HEK293 (cell line): ENCODE measurements around the gene AK8.

Experiments used
- CTCF ChIA-PET: fragments of 350-600 bp; formaldehyde crosslinking; extraction: SDS; loops from one replicate; lab custom pipeline; 2021; ENCODE audit warnings: antibody characterized with exemption; lab: Yijun Ruan, JAX
- POLR2A ChIA-PET: fragments of 300-600 bp; formaldehyde crosslinking; extraction: SDS; loops from one replicate; lab custom pipeline; 2020; ENCODE audit warnings: antibody characterized with exemption, inconsistent platforms; lab: Yijun Ruan, JAX
- H3K27ac ChIP-seq: fragments of 200-500 bp; sonication (Bioruptor generic); 2 replicates; pipeline ENCODE4 v1.5.1; 2014; ENCODE audit warnings: low read depth, low read length, control low read depth, inconsistent platforms; ENCODE audit errors: extremely low read depth
- H3K36me3 ChIP-seq, 2 experiments: fragments of 200-500 bp in 1 of 2; sonication (Bioruptor generic) in 1 of 2; 1 replicate in 1 of 2; 2 replicates in 1 of 2; pipeline ENCODE4 v1.5.1; 2014 to 2017; ENCODE audit warnings: inconsistent platforms in 2 of 2, low read length in 2 of 2; ENCODE audit not compliant: control insufficient read depth in 2 of 2, insufficient read depth in 1 of 2
- H3K4me1 ChIP-seq: fragments of 200-500 bp; sonication (Bioruptor generic); 2 replicates; pipeline ENCODE4 v1.5.1; 2014; ENCODE audit warnings: mild to moderate bottlenecking, low read length, inconsistent platforms; ENCODE audit not compliant: control insufficient read depth, insufficient read depth
- H3K4me3 ChIP-seq: 2 replicates; pipeline ENCODE4 v1.5.1; 2011; ENCODE audit warnings: low read depth, mild to moderate bottlenecking, control low read depth, low read length, moderate library complexity
- H3K9me3 ChIP-seq: fragments of 200-500 bp; sonication (Bioruptor generic); 2 replicates; pipeline ENCODE4 v1.5.1; 2014; ENCODE audit warnings: low read depth, low read length, inconsistent platforms; ENCODE audit not compliant: control insufficient read depth, insufficient read depth
- KLF9 ChIP-seq: fragments of 450-650 bp; formaldehyde crosslinking; IDR thresholded peaks from 2 replicates; pipeline ENCODE4 v1.5.1; 2016; ENCODE audit warnings: missing biosample characterization, missing genetic modification characterization, low read depth
- SP2 ChIP-seq: fragments of 450-650 bp; formaldehyde crosslinking; IDR thresholded peaks from 2 replicates; pipeline ENCODE4 v1.5.1; 2016; ENCODE audit warnings: missing biosample characterization, missing genetic modification characterization
- ZBTB17 ChIP-seq: fragments of 450-650 bp; formaldehyde crosslinking; IDR thresholded peaks from 2 replicates; pipeline ENCODE4 v1.5.1; 2016; ENCODE audit warnings: missing biosample characterization, missing genetic modification characterization
- ZNF133 ChIP-seq: fragments of 450-650 bp; formaldehyde crosslinking; IDR thresholded peaks from 2 replicates; pipeline ENCODE4 v1.5.1; 2016; ENCODE audit warnings: missing biosample characterization, missing genetic modification characterization
- ZNF37A ChIP-seq: fragments of 450-650 bp; IDR thresholded peaks from 2 replicates; pipeline ENCODE4 v1.5.1; 2018; ENCODE audit warnings: missing biosample characterization, missing genetic modification characterization
- ZNF521 ChIP-seq: fragments of 450-650 bp; formaldehyde crosslinking; IDR thresholded peaks from 2 replicates; pipeline ENCODE4 v1.5.1; 2017; ENCODE audit warnings: missing biosample characterization, mild to moderate bottlenecking, missing genetic modification characterization
- ZNF548 ChIP-seq: fragments of 450-650 bp; formaldehyde crosslinking; IDR thresholded peaks from 2 replicates; pipeline ENCODE4 v1.5.1; 2016; ENCODE audit warnings: missing biosample characterization, missing genetic modification characterization
- ZNF621 ChIP-seq: fragments of 450-650 bp; formaldehyde crosslinking; IDR thresholded peaks from 2 replicates; pipeline ENCODE4 v1.5.1; 2017; ENCODE audit warnings: missing biosample characterization, missing genetic modification characterization
- ZNF747 ChIP-seq: fragments of 450-650 bp; formaldehyde crosslinking; IDR thresholded peaks from 2 replicates; pipeline ENCODE4 v1.5.1; 2016; ENCODE audit warnings: missing biosample characterization, missing genetic modification characterization
- ZNF843 ChIP-seq: fragments of 450-650 bp; formaldehyde crosslinking; IDR thresholded peaks from 2 replicates; pipeline ENCODE4 v1.5.1; 2016; ENCODE audit warnings: missing biosample characterization, missing genetic modification characterization
- ZSCAN23 ChIP-seq: fragments of 450-650 bp; formaldehyde crosslinking; IDR thresholded peaks from 2 replicates; pipeline ENCODE4 v1.5.1; 2016; ENCODE audit warnings: missing biosample characterization, missing genetic modification characterization
- TF ChIP-seq, protein P1 (sequence below): fragments of 450-650 bp; formaldehyde crosslinking; IDR thresholded peaks from 2 replicates; pipeline ENCODE4 v1.5.1; 2016; ENCODE audit warnings: missing biosample characterization, missing genetic modification characterization
- TF ChIP-seq, protein P2 (sequence below): fragments of 450-650 bp; formaldehyde crosslinking; IDR thresholded peaks from 2 replicates; pipeline ENCODE4 v1.5.1; 2016; ENCODE audit warnings: missing biosample characterization, missing genetic modification characterization
- TF ChIP-seq, protein P3 (sequence below): fragments of 450-650 bp; formaldehyde crosslinking; conservative IDR thresholded peaks from 2 replicates; pipeline ENCODE4 v1.5.1; 2016; ENCODE audit warnings: low read depth, missing biosample characterization, missing genetic modification characterization
- TF ChIP-seq, protein P4 (sequence below): fragments of 450-650 bp; formaldehyde crosslinking; IDR thresholded peaks from 2 replicates; pipeline ENCODE4 v1.5.1; 2016; ENCODE audit warnings: missing biosample characterization, missing genetic modification characterization

Gene AK8

DNA sequence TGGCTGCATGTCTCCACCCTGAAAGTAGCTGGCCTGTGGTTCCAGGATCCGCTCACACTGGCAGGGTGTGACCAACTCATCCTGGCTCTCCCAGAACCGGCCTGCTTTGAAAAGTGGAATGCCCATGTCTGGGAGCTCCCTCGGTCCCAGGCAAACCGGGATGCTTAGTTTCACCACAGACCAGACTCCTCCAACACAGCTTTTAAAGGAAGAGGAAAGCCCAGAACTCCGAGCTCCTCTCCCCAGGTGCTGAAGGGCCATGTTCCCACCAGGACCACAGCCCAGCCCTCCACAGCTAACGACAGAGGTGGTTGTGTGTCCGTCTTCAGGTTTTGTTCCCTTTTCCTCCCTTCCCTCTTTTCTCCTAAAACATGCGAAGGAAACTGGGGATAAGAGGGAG is 169.8 kb downstream of the AK8 start:
- Histone ChIP-seq H3K36me3 (no peaks in the 10 kb centered on the region), H3K9me3 (no peaks in the 10 kb centered on the region), H3K4me3 (no peak overlapping the region), H3K4me1 (no peaks in the 10 kb centered on the region), H3K27ac (no peak overlapping the region)
- no peak for TF ChIP-seq ZNF747 (tag by site-specific recombination)
- no peak for TF ChIP-seq ZNF548 (tag by site-specific recombination)
- TF ChIP-seq SP2 (tag by site-specific recombination), result no peak
- TF ChIP-seq ZNF133 (tag by site-specific recombination), result no peak
- ChIA-PET CTCF (interaction anchor here (1.1 kb wide), 1 partner anchor 12 kb away, joined by 6 read pairs; no protein-coding TSS in a partner anchor), POLR2A (no interaction called here)

DNA sequence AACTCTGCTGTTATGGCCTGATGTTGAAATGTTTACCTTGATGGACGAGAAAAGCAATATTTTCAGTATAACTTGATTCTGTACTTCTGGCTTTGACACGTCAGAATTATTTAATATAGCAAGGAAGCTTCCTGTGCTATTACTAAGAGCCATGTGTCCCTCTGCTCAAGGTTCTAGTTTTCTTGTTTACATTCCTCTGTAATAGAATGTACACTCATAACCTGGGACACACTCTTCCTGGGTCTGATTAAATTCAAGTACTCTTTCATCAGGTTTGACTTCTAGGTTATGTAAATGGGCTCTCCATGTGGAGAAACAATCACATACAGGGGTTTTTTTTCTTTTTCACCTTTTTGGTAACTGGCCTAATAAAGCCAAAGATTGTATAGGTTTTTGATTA is 174.7 kb downstream of the AK8 start:
- POLR2A ChIA-PET, result no interaction called here
- Histone ChIP-seq H3K36me3 (no peaks in the 10 kb centered on the region), H3K27ac (no peak overlapping the region), H3K4me3 (no peak overlapping the region), H3K9me3 (no peaks in the 10 kb centered on the region), H3K4me1 (no peaks in the 10 kb centered on the region)
- no peak for TF ChIP-seq ZNF621 (tag by site-specific recombination)
- no peak for TF ChIP-seq ZNF37A (tag by site-specific recombination)
- no peak for TF ChIP-seq ZSCAN23 (tag by site-specific recombination)
- TF ChIP-seq, protein P1, sequence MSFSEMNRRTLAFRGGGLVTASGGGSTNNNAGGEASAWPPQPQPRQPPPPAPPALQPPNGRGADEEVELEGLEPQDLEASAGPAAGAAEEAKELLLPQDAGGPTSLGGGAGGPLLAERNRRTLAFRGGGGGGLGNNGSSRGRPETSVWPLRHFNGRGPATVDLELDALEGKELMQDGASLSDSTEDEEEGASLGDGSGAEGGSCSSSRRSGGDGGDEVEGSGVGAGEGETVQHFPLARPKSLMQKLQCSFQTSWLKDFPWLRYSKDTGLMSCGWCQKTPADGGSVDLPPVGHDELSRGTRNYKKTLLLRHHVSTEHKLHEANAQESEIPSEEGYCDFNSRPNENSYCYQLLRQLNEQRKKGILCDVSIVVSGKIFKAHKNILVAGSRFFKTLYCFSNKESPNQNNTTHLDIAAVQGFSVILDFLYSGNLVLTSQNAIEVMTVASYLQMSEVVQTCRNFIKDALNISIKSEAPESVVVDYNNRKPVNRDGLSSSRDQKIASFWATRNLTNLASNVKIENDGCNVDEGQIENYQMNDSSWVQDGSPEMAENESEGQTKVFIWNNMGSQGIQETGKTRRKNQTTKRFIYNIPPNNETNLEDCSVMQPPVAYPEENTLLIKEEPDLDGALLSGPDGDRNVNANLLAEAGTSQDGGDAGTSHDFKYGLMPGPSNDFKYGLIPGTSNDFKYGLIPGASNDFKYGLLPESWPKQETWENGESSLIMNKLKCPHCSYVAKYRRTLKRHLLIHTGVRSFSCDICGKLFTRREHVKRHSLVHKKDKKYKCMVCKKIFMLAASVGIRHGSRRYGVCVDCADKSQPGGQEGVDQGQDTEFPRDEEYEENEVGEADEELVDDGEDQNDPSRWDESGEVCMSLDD (tag by site-specific recombination), result no peak
- no peak for TF ChIP-seq ZNF843
- no peak for TF ChIP-seq KLF9 (tag by site-specific recombination)
- TF ChIP-seq, protein P2, sequence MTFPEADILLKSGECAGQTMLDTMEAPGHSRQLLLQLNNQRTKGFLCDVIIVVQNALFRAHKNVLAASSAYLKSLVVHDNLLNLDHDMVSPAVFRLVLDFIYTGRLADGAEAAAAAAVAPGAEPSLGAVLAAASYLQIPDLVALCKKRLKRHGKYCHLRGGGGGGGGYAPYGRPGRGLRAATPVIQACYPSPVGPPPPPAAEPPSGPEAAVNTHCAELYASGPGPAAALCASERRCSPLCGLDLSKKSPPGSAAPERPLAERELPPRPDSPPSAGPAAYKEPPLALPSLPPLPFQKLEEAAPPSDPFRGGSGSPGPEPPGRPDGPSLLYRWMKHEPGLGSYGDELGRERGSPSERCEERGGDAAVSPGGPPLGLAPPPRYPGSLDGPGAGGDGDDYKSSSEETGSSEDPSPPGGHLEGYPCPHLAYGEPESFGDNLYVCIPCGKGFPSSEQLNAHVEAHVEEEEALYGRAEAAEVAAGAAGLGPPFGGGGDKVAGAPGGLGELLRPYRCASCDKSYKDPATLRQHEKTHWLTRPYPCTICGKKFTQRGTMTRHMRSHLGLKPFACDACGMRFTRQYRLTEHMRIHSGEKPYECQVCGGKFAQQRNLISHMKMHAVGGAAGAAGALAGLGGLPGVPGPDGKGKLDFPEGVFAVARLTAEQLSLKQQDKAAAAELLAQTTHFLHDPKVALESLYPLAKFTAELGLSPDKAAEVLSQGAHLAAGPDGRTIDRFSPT (tag by site-specific recombination), result no peak
- TF ChIP-seq ZNF521 (tag by site-specific recombination), result no peak
- no peak for TF ChIP-seq ZBTB17 (tag by site-specific recombination)
- TF ChIP-seq, protein P3, sequence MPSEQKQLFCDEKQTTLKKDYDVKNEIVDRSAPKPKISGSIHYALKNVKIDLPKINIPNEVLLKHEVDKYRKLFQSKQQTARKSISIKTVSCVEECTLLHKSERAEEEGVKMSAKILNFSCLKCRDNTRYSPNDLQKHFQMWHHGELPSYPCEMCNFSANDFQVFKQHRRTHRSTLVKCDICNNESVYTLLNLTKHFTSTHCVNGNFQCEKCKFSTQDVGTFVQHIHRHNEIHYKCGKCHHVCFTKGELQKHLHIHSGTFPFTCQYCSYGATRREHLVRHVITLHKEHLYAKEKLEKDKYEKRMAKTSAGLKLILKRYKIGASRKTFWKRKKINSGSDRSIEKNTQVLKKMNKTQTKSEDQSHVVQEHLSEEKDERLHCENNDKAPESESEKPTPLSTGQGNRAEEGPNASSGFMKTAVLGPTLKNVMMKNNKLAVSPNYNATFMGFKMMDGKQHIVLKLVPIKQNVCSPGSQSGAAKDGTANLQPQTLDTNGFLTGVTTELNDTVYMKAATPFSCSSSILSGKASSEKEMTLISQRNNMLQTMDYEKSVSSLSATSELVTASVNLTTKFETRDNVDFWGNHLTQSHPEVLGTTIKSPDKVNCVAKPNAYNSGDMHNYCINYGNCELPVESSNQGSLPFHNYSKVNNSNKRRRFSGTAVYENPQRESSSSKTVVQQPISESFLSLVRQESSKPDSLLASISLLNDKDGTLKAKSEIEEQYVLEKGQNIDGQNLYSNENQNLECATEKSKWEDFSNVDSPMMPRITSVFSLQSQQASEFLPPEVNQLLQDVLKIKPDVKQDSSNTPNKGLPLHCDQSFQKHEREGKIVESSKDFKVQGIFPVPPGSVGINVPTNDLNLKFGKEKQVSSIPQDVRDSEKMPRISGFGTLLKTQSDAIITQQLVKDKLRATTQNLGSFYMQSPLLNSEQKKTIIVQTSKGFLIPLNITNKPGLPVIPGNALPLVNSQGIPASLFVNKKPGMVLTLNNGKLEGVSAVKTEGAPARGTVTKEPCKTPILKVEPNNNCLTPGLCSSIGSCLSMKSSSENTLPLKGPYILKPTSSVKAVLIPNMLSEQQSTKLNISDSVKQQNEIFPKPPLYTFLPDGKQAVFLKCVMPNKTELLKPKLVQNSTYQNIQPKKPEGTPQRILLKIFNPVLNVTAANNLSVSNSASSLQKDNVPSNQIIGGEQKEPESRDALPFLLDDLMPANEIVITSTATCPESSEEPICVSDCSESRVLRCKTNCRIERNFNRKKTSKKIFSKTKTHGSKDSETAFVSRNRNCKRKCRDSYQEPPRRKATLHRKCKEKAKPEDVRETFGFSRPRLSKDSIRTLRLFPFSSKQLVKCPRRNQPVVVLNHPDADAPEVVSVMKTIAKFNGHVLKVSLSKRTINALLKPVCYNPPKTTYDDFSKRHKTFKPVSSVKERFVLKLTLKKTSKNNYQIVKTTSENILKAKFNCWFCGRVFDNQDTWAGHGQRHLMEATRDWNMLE (tag by site-specific recombination), result no peak
- TF ChIP-seq, protein P4, sequence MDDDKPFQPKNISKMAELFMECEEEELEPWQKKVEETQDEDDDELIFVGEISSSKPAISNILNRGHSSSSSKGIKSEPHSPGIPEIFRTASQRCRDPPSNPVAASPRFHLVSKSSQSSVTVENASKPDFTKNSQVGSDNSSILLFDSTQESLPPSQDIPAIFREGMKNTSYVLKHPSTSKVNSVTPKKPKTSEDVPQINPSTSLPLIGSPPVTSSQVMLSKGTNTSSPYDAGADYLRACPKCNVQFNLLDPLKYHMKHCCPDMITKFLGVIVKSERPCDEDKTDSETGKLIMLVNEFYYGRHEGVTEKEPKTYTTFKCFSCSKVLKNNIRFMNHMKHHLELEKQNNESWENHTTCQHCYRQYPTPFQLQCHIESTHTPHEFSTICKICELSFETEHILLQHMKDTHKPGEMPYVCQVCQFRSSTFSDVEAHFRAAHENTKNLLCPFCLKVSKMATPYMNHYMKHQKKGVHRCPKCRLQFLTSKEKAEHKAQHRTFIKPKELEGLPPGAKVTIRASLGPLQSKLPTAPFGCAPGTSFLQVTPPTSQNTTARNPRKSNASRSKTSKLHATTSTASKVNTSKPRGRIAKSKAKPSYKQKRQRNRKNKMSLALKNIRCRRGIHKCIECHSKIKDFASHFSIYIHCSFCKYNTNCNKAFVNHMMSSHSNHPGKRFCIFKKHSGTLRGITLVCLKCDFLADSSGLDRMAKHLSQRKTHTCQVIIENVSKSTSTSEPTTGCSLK (tag by site-specific recombination), result no peak
- CTCF ChIA-PET, result interaction anchor here (0.5 to 0.6 kb wide), 3 partner anchors 61 to 595 kb away, joined by 3 read pairs; no protein-coding TSS in a partner anchor
